Fibroblast of skin of left quadriceps (primary cell): Measurements from ENCODE around the gene VPREB1.
"Not testable (repeated sequence)": the region's sequence is repeated elsewhere in the genome, so short reads cannot be mapped to it uniquely, and the experiment has no call there.

Experiments used
- DNase-seq, 2 experiments: peaks; one replicate each; pipeline ENCODE4 v3.0.0-alpha.2; 2013; ENCODE audit warnings: low read depth in 2 of 2

Gene VPREB1

GRCh38 chr22:22244316-22245250, at the start of gene VPREB1:
Gene VPREB1, plus strand, starts transcription at chr22:22244786. Its CDS starts 28 bp downstream, at chr22:22244814.
- no peak for DNase-seq

GRCh38 chr22:22194931-22195264, 49.7 kb upstream of the VPREB1 start:
- DNase-seq: no peak

- DNase-seq: peak in 1 of 2 experiments; percentile 4
Observed at GRCh38 chr22:22195265-22196017, 49.1 kb upstream of the VPREB1 start.

GRCh38 chr22:22196018-22196533, 48.5 kb upstream of the VPREB1 start:
- no peak for DNase-seq

GRCh38 chr22:22196833-22197477, 47.6 kb upstream of the VPREB1 start:
- DNase-seq: no peak

- DNase-seq: no peak
Observed at GRCh38 chr22:22197993-22198402, 46.6 kb upstream of the VPREB1 start.

GRCh38 chr22:22198751-22199150, 45.8 kb upstream of the VPREB1 start:
- DNase-seq: no peak

- DNase-seq: no peak
Observed at GRCh38 chr22:22199634-22200033, 45.0 kb upstream of the VPREB1 start.

- no peak for DNase-seq
Observed at GRCh38 chr22:22200569-22201184, 43.9 kb upstream of the VPREB1 start.

GRCh38 chr22:22201185-22201929, 43.2 kb upstream of the VPREB1 start:
- no peak for DNase-seq

- no peak for DNase-seq
Observed at GRCh38 chr22:22201930-22202343, 42.6 kb upstream of the VPREB1 start.

GRCh38 chr22:22203048-22203971, 41.3 kb upstream of the VPREB1 start:
- no peak for DNase-seq

GRCh38 chr22:22207845-22208564, 36.6 kb upstream of the VPREB1 start:
- peak; percentile 7 to 21 for DNase-seq

GRCh38 chr22:22208652-22209051, 35.9 kb upstream of the VPREB1 start:
- DNase-seq: no peak

- not testable (repeated sequence) for DNase-seq
Observed at GRCh38 chr22:22209080-22209640, 35.4 kb upstream of the VPREB1 start.

- peak; percentile 6 to 7 for DNase-seq
Observed at GRCh38 chr22:22210375-22210774, 34.2 kb upstream of the VPREB1 start.

GRCh38 chr22:22210889-22211833, 33.4 kb upstream of the VPREB1 start:
- no peak for DNase-seq

GRCh38 chr22:22213231-22213630, 31.4 kb upstream of the VPREB1 start:
- DNase-seq: no peak
